HG03565 (cell line): Measurements from ENCODE around the gene TLR6.
A peak's percentile ranks its signal among the peaks of the same experiment; 100 is the strongest.

Experiments
- ATAC-seq: cut with Tn5 transposase; IDR thresholded peaks from one replicate; pipeline ENCODE4 v1.9.1; 2021; ENCODE audit warnings: mild to moderate bottlenecking, moderate library complexity; ENCODE audit not compliant: unreplicated experiment

The TLR6 gene

GRCh38 chr4:38856524-38857337 is at the start of gene TLR6:
TSS of gene TLR6 (minus strand) at chr4:38856817. CDS start at chr4:38829473, 27,344 bp downstream.
- ATAC-seq, result peak; percentile 46

GRCh38 chr4:38905652-38906385 is 49.2 kb upstream of the TLR6 start:
- no peak for ATAC-seq

GRCh38 chr4:38904682-38905081 is 48.1 kb upstream of the TLR6 start:
- ATAC-seq, result no peak

GRCh38 chr4:38904090-38904666 is 47.6 kb upstream of the TLR6 start:
- ATAC-seq, result no peak

- peak; percentile 46 for ATAC-seq
Measured at GRCh38 chr4:38902695-38903094, 46.1 kb upstream of the TLR6 start.

- no peak for ATAC-seq
Measured at GRCh38 chr4:38902221-38902620, 45.6 kb upstream of the TLR6 start.

DNA sequence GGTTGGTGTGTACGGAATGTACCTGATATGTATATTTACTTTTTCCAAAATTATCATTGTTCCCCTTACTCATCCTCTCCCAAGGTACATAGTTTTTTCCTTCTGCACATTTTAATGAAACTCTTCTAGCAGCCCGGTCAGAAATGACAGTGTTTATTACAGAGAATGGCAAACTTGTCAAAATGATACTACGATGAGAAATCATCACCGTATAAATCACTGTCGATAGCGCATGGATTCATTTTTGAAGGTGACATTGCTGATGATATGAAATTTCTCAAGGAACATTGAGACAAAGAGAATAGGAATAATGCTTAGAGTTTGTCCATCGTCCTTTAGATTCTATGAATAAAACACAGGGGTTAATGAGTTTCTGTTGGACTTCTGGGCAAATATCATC is 41.6 kb upstream of the TLR6 start:
- ATAC-seq, result no peak

GRCh38 chr4:38896940-38897339 is 40.3 kb upstream of the TLR6 start:
- ATAC-seq, result no peak

DNA sequence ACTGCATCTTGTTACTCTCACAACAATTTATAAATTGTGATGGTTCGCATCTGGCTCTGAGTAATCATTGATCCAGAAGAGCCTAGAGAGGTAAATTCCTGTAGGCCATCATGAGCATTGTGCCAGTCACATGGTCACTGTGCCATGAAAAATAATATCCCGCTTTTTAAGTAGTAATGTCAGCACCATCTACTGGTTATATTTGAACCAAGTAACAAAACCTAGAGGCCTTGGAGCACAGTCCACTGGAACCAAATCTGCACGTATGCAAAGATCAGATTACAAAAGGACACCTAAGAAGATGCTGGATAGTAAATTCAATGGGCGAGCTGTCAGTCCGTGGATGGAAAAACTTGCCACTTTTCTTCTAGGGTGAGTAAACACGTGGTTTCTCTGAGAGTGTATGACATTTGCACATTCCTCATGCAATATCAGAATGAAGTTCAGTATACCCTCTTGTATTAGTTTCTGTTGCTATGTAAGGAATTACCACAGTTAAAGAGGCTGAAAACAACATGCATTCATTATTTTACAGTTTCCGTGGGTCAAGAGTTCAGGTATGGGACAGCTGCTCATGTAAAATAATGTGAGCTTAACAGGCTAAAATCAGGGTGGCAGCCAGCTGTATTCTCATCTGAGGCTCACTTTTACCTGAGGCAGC is 37.8 kb upstream of the TLR6 start:
- no peak for ATAC-seq

DNA sequence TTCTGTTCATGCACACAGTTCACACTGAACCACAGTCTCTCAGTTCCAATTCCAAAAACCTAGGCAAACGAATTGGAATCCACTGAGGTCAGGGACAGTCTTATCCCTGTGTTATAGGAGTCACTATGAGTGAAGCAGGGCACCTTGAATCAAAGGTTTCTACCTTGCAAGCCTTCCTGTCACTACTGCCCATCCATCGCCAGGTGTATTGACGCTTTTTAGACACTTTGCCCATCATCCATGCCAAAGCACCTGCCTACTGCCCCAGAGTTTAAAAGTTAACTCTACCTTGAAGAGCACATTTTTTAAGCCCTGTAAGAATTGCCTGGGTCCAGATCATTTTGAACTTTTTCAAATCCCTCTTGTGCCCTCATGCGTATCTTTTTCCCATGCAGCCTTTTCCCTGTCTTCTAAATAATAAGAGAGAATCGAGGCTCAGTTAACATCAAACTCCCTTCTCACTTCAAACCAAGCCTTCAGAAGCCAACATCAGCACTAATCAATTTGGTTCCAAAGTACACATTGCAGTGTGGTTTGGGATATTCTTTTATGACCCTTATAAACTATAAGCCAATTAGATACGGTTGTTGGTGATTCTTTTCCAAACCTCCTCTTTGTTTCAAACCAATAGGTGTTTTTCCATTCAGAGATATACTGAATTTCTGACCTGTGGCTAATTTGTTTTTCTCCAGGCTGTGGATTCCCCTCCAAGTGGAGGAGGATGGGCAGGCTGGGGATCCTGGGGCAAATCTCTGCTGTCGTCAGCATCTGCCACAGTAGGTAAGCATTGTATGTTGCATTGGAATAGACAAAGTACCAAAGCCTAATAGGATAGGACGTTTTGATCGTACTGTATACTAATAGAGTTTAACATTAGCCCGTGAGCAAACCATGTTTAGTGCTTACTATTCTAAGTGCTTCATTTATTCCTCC is 34.7 kb upstream of the TLR6 start:
- ATAC-seq, result no peak

DNA sequence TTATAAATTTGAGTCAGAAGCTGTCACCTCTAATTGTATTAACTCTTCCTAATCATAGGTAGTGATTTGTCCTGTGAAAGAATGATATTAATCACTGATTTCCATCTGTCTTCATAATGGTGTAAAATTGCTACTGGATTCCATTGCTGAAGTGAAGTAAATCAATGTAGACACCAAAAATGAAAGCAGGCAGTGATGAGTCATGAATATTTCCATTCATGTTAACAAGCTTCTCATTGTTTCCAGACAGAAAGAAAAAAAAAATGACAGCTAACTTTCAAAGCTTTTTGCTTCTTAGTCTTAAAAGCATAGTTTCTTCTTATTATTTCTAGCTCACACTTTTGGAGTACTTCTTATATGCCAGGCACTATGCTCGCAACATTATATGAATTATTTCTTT is 32.5 kb upstream of the TLR6 start:
- ATAC-seq, result no peak

DNA sequence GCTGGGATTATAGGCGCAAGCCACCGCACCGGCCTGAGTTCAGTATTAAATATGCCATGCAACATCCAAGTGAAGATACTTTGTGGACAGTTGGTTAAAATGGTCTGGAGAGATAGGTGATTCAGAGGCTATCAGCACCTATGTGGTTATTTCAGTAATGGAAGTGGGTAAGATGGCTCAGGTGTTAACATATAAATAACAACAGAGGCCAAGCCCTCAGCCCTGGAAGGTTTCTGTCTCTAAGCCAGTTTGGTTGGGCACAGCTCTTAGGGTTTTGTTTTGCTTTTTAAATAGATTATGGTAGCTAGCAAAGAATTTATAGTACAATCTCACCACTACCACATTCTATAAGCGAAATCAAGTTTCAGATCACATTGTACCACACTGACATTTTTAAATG is 27.6 kb upstream of the TLR6 start:
- no peak for ATAC-seq

DNA sequence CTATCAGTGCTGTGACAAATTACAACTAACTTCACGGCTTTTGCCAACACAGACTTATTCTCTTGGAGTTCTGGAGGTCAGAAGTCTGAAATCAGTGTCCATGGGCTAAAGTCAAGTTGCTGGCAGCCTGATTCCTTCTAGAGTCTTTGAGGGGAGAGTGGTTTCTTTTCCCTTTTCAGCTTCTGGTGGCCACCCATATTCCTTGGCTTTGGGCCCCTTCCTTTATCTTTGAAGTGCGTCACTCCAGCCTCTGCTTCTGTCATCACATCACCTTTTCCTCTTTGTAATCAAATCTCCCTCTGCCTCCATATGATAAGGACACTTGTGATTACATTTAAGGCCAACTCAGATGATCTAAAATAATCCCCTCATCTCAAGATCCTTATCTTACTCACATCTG is 20.0 kb upstream of the TLR6 start:
- ATAC-seq, result no peak

- no peak for ATAC-seq
Measured at GRCh38 chr4:38873290-38873944, 16.8 kb upstream of the TLR6 start.

DNA sequence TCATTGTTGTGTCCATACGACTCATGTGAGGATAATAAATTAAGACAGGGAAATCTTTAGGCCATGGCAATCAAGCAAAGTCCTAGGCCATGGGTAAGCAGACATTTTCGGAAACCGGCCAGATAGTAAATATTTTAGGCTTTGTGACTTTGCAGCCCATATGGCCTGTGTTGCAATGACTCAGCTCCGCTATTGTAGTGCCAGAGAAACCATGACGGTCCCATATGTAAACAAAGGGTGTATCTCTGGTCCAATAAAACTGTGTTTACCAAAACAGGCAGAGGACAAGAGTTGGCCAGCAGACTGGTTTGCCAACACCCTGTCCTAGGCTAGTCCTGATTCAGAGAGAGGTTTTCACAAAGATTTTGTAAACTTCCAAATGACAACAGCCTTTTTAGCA is 16.0 kb upstream of the TLR6 start:
- no peak for ATAC-seq

DNA sequence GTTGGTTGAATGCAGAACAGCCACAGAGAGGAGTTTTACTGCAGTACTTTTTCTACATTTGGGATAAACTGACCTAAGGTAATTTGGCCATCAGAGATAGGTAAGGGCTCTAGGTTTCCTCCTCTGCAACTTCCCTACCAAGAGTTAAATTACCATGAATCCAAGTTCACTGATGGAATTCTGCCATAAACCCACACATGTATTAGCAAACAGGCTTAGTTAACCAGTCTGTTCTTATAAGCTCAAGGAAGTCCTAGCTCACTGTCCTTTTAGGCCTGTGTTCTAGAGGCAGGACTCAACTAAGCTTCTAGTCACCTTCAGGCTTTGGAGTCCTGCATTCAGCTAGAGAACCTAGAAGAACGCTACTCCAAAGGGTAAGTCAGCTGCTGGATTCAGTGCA is 15.0 kb upstream of the TLR6 start:
- ATAC-seq, result no peak

- ATAC-seq, result no peak
Measured at GRCh38 chr4:38870098-38870808, 13.6 kb upstream of the TLR6 start.

- no peak for ATAC-seq
Measured at GRCh38 chr4:38869511-38869910, 12.9 kb upstream of the TLR6 start.
